NT2/D1 (cell line): ENCODE measurements around the gene KDM3B.
"Not testable (repeated sequence)": the region's sequence is repeated elsewhere in the genome, so short reads cannot be mapped to it uniquely, and the experiment has no call there.

Experiments
- DNase-seq: peaks from one replicate; pipeline ENCODE4 v3.0.0-alpha.2; 2011; ENCODE audit warnings: low read depth, low spot score
- H3K27me3 ChIP-seq: 2 replicates; pipeline ENCODE4 v1.6.0; 2011; ENCODE audit warnings: mild to moderate bottlenecking; ENCODE audit not compliant: insufficient read length, insufficient read depth
- H3K36me3 ChIP-seq: 2 replicates; pipeline ENCODE4 v1.6.1; 2011; ENCODE audit warnings: mild to moderate bottlenecking, low read length, mixed read lengths; ENCODE audit not compliant: insufficient read depth, insufficient read length
- H3K4me1 ChIP-seq: 2 replicates; pipeline ENCODE4 v1.5.1; 2011; ENCODE audit not compliant: insufficient read depth, insufficient read length
- H3K4me3 ChIP-seq: 2 replicates; pipeline ENCODE4 v1.5.1; 2011; ENCODE audit warnings: low read depth; ENCODE audit not compliant: insufficient read length
- H3K9ac ChIP-seq: 2 replicates; pipeline ENCODE4 v1.6.0; 2011; ENCODE audit warnings: low read depth; ENCODE audit not compliant: insufficient read length
- H3K9me3 ChIP-seq: 2 replicates; pipeline ENCODE4 v1.5.1; 2011; ENCODE audit warnings: mild to moderate bottlenecking, low read length; ENCODE audit not compliant: insufficient read depth
- SUZ12 ChIP-seq: IDR thresholded peaks from 2 replicates; pipeline ENCODE4 v1.6.1; 2011; ENCODE audit not compliant: insufficient read length, insufficient read depth; ENCODE audit errors: extremely low read depth
- YY1 ChIP-seq: IDR thresholded peaks from 2 replicates; pipeline ENCODE4 v1.6.1; 2011; ENCODE audit not compliant: insufficient read length, insufficient read depth
- ZNF274 ChIP-seq: IDR thresholded peaks from 2 replicates; pipeline ENCODE4 v1.6.1; 2011; ENCODE audit warnings: mild to moderate bottlenecking, low read depth, low read length

Gene KDM3B

GRCh38 chr5:138402640-138403039, 50.2 kb downstream of the KDM3B start:
- DNase-seq: no peak
- TF ChIP-seq YY1: no peak
- TF ChIP-seq ZNF274: no peak
- TF ChIP-seq SUZ12: no peak
- H3K4me1 ChIP-seq: no peaks in the 10 kb centered on the region
- peaks cover 3% of the 10 kb centered on the region; the same call in 1 of the 2 replicates for H3K9me3 ChIP-seq
- no peaks in the 10 kb centered on the region for H3K27me3 ChIP-seq
- no peak overlapping the region for H3K9ac ChIP-seq
- H3K4me3 ChIP-seq: no peak overlapping the region
- peaks cover 45% of the 10 kb centered on the region for H3K36me3 ChIP-seq

GRCh38 chr5:138408023-138408422, 55.5 kb downstream of the KDM3B start:
- no peaks in the 10 kb centered on the region for H3K4me1 ChIP-seq
- no peaks in the 10 kb centered on the region for H3K27me3 ChIP-seq
- peaks cover 33% of the 10 kb centered on the region for H3K36me3 ChIP-seq
- no peak for DNase-seq
- no peak overlapping the region for H3K4me3 ChIP-seq
- H3K9me3 ChIP-seq: peaks cover 13% of the 10 kb centered on the region
- TF ChIP-seq SUZ12: no peak
- no peak for TF ChIP-seq ZNF274
- TF ChIP-seq YY1: no peak
- no peak overlapping the region for H3K9ac ChIP-seq

- not testable (repeated sequence) for H3K4me1 ChIP-seq, H3K9ac ChIP-seq, H3K27me3 ChIP-seq, H3K4me3 ChIP-seq, DNase-seq
- peaks cover 33% of the 10 kb centered on the region for H3K36me3 ChIP-seq
- peaks cover 13% of the 10 kb centered on the region for H3K9me3 ChIP-seq
Observed at GRCh38 chr5:138410996-138411640, 58.6 kb downstream of the KDM3B start.

- Histone ChIP-seq H3K4me3 (no peak overlapping the region), H3K9me3 (no peaks in the 10 kb centered on the region), H3K36me3 (peaks cover 59% of the 10 kb centered on the region), H3K27me3 (no peaks in the 10 kb centered on the region), H3K9ac (no peak overlapping the region), H3K4me1 (no peaks in the 10 kb centered on the region)
- TF ChIP-seq SUZ12 (no peak), YY1 (no peak), ZNF274 (no peak)
- DNase-seq: no peak
Observed at GRCh38 chr5:138418444-138418843, 66.0 kb downstream of the KDM3B start.

- DNase-seq: no peak
- no peak overlapping the region for H3K4me3 ChIP-seq
- H3K9ac ChIP-seq: no peak overlapping the region
- H3K9me3 ChIP-seq: no peaks in the 10 kb centered on the region
- H3K36me3 ChIP-seq: peaks cover 78% of the 10 kb centered on the region
- TF ChIP-seq ZNF274: no peak
- TF ChIP-seq YY1: no peak
- no peak for TF ChIP-seq SUZ12
- no peaks in the 10 kb centered on the region for H3K27me3 ChIP-seq
- H3K4me1 ChIP-seq: no peaks in the 10 kb centered on the region
Observed at GRCh38 chr5:138425079-138425478, 72.6 kb downstream of the KDM3B start.

- H3K27me3 ChIP-seq: no peaks in the 10 kb centered on the region
- H3K4me1 ChIP-seq: peaks cover 6% of the 10 kb centered on the region
- DNase-seq: no peak
- peaks cover 37% of the 10 kb centered on the region for H3K36me3 ChIP-seq
- TF ChIP-seq YY1: no peak
- no peak for TF ChIP-seq ZNF274
- no peak for TF ChIP-seq SUZ12
- H3K9me3 ChIP-seq: no peaks in the 10 kb centered on the region
- no peak overlapping the region for H3K9ac ChIP-seq
- H3K4me3 ChIP-seq: no peak overlapping the region
Observed at GRCh38 chr5:138435943-138436342, 83.5 kb downstream of the KDM3B start.

GRCh38 chr5:138438003-138438723, 85.7 kb downstream of the KDM3B start:
- H3K27me3 ChIP-seq: no peaks in the 10 kb centered on the region
- H3K9me3 ChIP-seq: no peaks in the 10 kb centered on the region
- H3K9ac ChIP-seq: no peak overlapping the region
- peaks cover 27% of the 10 kb centered on the region for H3K36me3 ChIP-seq
- peaks cover 7% of the 10 kb centered on the region for H3K4me1 ChIP-seq
- peak overlapping the region; percentile 24 for H3K4me3 ChIP-seq
- TF ChIP-seq ZNF274 (no peak), YY1 (no peak), SUZ12 (no peak)
- no peak for DNase-seq
